GM19395 (cell line): Measurements from ENCODE around the gene NKAPL.
A peak's percentile ranks its signal among the peaks of the same experiment; 100 is the strongest.
"Not testable (repeated sequence)": the region's sequence is repeated elsewhere in the genome, so short reads cannot be mapped to it uniquely, and the experiment has no call there.

Experiments
- ATAC-seq: cut with Tn5 transposase; IDR thresholded peaks from one replicate; pipeline ENCODE4 v1.9.1; 2021; ENCODE audit warnings: mild to moderate bottlenecking, moderate library complexity; ENCODE audit not compliant: unreplicated experiment

Gene NKAPL

DNA sequence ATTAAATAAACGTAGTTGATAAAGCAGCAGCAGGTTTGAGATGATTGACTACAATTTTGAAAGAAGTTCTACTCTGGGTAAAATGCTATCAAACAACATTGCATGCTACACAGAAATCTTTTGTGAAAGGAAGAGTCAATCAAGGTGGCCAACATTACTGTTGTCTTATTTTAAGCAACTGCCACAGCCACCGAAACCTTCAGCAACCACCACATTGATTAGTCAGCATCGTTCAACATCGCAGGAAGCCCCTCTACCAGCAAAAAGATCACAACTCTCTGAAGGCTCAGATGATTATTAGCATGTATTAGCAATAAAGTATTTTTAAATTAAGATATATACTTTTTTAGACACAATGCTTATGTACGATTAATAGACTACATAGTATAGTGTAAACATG lies 36.2 kb downstream of the NKAPL start:
- ATAC-seq, result no peak

DNA sequence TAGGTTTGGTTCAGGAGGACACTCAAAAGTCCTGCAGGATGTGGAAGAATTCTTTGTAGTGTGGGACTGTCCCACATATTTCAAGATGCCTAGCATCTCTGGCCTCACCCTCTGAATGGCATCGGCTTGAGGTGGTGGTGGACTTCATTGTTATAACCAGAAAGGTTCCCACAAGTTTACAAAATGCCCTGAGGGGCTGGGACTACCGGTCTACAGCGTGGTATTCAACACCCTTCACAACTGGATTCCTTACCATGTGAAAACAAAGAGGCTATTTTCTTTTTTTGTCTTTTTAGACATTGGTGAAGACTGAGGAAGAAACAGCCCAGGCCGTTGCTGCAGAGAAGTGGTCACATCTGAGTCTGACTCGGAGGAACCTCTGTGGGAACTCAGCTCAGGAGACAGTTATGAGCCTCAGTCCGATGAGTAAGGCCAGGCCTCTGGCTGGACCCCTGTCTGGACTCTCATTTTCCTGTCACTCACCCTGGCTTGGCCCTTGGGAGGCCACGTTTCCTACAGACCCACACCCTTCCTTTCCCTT lies 37.5 kb downstream of the NKAPL start:
- ATAC-seq, result no peak

DNA sequence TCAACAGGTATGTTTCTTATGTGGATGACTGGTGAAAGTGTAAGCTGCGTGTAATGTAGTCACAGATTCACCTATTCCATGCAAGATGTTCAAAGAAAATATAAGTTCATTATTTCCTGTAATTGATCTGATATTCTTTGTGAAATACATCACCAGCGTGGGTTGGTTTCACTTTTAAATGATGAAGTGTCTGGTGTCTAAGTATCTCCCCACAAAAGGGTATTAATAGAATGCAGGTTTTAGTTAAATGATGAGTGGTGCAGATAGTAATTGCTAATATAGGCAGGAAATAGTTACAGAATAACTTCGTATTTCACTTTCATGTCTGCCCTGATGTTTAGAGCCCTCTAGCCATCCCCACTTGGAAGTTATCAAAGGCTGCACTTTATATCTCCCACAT lies 44.5 kb downstream of the NKAPL start:
- peak; percentile 89 for ATAC-seq

DNA sequence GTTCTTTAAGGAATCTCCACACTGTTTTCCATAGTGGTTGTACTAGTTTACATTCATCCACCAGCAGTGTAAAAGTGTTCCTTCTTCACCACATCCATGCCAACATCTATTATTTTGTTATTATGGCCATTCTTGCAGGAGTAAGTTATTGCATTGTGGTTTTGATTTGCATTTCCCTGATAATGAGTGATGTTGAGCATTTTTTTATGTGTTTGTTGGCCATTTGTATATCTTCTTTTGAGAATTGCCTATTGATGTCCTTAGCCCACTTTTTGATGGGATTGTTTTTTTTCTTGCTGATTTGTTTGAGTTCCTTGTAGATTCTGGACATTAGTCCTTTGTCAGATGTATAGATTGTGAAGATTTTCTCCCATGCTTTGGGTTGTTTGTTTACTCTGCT lies 47.3 kb downstream of the NKAPL start:
- ATAC-seq, result not testable (repeated sequence)
